Measurements from ENCODE around the gene CDH4.
"Not testable (repeated sequence)": the region's sequence is repeated elsewhere in the genome, so short reads cannot be mapped to it uniquely, and the experiment has no call there.

Gene CDH4

DNA sequence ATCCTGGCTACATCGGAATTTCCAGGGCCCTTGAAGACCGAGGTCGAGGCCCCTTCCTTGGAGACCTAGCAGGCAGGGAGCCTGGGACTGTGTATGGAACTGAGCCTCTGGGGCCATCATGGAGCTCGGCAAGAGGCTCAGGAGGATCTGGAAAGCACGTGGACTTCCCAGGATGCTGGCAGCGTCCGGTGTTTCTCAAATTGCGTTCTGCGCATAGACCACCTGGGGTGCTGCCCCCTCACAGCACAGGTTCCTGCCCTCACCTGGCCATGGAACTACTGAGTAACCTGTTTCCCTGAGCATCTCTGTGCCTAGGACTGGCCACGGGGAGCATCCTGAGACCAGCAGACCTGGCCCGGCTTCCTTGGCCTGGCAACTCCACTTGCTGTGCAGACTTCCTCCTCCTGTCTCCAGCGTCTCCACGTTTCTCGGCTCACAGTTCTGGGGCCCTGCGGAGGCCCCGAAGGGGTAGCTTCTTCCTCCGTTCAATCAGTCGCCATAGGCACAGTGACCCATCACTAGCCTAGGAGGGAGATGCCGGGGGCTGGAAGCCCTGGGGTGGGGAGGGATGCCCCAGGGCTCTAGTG, 144.3 kb downstream of the CDH4 start:
- DNase-seq: no peak

DNA sequence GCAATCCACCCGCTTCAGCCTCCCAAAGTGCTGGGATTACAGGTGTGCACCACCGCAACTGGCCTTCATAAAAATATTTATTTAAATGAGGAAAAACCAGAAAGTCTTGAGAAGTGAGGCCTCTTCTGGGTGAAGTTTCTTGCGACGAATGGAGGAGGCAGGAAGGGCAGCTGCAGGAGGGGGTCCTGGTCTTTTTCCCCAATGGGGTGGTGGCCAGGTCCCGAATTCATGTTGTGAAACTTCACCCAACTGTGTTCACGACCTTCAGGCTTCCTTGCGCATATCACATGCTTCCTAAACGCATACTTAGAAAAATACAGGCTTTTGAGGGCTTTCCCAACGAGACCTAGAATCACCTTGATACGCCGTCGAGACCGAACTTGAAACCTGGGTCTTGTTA, 145.1 kb downstream of the CDH4 start:
- DNase-seq: no peak

DNA sequence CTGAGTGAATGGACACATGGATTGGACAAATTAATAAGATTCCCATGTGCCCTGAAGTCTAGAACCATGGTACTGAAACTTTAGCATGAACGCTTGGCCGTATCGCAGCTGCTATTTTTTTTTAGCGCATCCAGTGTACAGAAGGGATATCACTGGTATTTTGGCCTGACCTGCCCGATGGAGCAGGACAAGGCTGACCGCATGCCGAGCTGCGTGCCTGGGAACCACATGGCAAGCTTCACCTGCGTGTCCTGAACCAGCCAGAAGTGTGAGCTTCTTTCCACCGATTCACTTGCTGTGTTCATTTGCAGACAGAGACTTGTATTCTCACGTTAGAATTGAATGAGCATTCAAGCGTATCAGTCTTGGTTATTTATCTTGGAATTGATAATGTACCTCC, 145.7 kb downstream of the CDH4 start:
- DNase-seq: no peak

DNA sequence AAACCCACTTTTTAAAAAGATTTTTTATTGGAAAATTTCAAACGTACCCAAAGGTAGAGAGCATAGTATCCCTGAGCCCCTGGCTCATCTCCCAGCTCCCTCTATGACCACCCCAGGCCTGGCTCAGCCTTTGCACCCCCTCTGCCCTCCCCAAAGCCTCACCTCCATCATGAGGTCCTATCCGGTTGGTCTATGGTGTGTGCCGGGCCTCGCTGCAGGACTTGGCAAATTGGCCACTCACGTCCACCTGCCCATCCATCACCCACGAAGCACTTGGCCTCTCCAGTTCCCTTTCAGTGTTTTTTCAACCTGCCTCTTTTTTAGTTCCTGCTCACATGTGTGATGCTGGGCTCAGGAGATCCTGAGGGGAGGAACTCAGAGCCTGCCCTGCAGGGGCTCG, 147.4 kb downstream of the CDH4 start:
- no peak for DNase-seq

DNA sequence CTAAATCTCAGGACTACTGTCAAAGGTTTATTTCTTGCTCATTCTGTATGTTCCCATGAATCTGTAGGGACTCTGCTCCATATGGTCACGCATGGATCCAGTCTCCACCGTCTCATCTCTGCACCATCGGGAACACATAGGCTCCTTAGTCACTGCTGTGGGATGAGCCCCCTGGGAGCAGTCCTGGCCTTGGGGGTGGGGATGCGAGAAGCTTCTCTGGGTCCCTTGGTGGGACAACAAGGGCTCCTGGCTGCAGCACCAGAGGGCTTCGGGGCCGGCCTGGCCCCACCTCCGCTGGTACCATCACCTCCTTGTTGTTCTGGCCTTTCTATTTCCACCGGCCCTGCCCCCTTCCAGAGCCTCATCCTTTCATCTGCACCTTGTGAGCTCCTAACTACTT, 148.4 kb downstream of the CDH4 start:
- no peak for DNase-seq

DNA sequence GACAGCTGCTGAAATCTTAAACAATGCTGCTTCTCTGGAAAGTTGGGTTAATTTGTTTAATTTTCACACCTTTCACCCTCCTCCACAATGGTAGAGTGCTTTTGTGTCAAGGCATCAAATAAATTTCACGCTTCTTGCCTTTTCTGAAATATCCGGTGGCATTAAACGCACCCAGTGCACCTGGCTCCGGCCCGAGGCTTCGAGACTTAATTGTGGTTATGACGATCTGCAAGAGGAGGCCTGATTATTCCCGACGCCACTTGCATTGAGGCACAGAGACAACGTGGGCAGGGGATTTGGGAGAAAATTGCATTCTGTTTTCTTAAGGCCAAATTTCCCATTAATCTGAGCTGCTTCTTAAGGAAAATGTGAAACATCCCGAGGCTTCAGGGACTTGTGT, 152.2 kb downstream of the CDH4 start:
- DNase-seq: no peak

DNA sequence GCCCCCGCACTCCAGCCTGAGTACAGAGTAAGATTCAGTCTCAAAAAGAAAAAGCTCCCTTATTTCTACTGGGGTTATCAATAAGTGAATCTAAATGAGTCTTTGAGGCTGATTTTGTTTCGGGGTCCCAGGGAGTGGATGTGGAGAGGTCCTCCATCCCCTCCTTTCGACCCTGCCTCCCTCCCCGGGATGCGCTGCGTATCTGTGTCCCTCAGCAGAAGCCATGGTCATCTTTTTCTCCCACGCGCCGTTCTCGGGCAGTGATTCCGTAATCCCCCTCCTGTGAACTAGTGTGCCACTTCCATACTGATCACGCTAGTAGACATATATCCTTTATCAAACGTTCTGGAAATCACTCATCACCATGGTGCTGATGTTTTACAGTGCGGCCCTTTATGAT, 152.9 kb downstream of the CDH4 start:
- DNase-seq: no peak

DNA sequence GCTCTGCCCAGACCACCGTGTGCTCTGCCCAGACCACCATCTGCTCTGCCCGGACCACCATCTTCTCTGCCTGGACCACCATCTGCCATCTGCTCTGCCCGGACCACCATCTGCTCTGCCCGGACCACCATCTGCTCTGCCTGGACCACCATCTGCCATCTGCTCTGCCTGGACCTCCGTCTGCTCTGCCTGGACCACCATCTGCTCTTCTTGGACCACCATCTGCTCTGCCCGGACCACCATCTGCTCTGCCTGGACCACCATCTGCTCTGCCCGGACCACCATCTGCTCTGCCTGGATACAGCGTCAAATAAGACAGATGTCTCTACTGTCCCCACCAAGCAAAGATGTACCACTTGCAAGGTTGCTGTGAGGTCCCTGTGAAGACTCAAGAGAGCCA, 154.7 kb downstream of the CDH4 start:
- DNase-seq: not testable (repeated sequence)

DNA sequence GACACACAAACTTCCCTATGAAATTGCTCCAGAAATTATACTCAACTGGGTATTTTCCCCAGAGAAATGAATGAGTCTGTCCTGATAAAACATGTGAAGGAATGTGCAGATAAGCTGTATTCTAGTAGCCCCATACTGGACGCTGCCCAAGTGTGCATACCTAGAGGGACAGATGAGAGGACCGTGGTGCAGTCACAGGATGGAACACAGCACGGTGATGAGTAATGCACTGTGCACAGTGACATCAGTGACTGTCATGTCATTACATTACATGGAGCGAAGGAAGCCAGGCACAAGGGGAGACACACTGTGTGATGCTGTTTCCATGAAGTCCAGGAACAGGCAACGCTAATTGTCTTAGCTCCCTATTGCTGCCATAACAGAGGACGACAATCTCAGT, 155.5 kb downstream of the CDH4 start:
- DNase-seq: no peak

DNA sequence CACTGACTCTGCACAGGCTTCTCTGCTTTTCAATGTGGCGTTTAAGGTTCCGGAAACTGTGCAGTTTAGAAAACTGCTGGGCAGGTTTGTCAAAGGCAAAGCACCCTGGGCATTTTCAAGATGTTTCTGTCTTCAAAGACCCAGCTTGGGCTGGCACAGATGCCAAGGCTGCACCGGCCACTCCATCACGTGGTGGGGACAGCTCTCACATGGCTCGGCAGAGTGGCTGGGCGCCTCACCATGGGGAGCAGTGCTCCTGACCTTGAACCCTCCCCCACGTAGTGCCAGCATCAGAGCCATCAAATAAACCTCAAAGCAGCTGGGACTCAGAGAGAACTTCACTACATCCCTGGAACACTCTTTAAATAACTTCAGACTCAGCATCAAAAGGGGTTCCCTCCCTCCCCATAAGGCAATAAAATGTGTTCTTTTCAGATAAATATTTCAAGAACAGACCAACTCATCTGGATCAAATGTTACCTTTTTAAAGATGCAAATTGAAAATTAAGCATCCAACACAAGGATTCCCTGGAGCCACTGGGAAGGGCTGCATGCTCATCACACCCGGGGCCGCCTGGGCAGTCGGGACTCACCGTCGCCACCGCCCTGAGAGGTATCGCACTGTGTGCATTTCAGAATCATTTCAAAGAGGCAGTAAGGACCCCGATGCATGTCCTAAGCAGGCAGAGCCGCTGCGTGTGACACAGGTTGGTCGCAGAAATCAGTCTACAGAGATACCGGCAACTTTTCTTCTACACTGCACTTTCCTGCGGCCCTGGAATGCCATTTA, 157.1 kb downstream of the CDH4 start:
- no peak for DNase-seq

DNA sequence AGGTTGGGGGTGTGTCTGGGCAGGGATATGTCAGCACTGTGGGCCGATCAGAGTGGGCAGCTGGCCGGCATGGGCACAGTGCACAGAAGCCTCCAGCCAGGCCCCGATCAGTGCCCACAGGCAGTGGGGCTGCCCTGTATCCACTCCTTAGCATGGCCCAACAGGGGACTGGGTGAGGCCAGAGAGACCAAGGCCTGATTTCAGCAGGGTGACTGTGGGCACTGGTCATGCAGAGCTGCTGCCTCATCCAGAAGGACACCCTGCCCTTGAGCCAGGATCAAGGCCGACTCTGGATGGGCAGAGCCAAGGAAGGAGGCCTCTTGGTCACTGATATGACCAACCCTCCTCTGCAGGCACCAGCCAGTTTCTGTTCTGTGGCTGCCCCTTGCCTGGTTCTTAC, 159.7 kb downstream of the CDH4 start:
- DNase-seq: no peak

DNA sequence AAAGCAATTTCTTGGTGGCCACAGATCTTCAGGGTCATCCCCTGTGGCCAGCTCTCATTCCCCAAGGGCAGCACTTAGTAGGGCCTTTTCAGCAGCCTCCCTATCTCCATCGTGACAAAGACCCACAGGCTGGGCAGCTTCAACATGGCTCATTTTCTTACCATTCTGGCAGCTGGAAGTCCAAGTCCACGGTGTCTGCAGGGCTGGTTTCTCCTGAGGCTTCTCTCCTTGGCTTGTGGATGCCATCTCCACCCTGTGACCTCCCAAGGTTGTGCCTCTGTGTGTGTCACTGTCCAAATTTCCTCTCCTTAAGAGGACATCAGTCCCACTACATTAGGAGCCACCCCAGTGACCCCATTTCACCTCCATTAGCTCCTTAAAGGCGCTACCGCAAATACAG, 161.7 kb downstream of the CDH4 start:
- no peak for DNase-seq

DNA sequence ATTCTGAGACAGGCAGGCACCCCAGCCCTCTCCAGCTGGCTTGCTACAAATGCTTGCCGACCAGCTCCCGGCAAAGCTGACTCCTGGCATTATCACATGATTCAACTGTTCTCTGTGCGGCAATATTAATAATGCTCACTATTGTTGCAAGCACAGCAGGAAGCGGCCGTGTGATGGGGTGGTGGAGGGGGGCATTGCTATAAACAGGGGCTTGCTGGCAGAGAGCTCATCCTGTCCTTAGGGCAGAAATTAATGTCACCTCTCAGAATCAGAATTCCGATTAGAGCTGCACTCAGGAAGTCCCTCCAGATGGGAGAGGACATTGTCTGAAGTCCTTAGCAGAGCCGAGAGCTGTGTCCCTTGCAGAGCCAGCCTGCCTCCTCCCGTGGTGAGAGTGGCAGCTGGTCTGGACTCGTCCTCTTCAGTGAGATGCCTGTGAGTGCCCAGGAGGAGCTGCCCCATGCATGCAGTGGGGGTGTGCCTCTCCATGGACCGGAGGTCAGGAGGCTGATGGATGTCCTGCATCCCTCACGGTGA, 162.5 kb downstream of the CDH4 start:
- DNase-seq: no peak

DNA sequence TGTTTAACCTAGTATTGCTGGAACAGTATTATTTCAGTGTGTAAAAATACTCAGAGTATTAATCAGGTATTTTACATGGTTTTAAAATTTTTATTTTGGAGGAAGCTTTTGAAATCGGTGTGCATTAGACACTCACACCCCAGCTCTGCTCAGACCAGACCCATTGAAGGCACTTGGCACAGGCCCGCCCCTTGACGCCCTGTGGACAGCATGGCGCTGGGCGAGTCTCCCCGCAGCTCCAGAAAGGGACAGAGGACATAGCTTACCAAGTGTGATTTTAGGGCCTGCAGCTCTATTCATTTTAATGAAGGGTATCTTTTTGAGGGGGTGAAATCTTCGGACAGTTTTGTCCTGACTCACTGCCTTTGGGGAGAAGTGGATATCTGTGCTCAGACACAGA, 164.5 kb downstream of the CDH4 start:
- no peak for DNase-seq

DNA sequence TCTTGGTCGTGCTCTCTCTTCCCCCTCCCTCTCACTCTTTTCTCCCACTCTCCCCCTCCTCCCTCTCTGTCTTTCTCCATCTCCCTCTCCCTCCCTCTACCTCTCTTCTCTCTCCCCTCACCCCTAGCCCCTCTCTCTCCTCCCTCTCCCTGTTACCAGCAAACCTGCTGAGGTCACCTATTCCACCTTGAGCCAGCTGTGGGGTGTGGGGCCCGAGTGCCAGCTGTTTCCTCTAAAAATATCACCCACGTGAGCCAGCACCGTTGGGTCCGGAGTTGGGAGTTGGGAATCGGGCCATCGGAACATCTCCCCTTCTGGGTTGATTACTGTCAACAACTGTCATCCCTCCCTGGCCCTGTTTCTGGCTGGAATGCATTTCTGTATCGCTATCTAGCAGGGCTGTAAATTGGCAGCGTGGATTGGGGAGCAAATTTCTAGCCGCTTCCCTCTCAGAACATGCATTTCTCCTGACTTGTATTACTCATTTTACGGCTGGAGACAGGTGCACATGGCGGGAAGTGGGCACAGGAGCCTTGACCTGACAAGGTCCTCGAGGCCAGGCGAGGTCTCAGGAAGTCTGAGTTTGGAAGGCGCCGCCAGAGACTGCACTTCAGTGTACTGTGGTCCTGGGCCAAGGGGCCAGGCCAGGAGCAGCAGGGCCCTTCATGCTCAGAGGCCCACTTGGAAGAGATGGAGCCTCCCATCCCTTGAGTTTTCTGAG, 165.3 kb downstream of the CDH4 start:
- no peak for DNase-seq

DNA sequence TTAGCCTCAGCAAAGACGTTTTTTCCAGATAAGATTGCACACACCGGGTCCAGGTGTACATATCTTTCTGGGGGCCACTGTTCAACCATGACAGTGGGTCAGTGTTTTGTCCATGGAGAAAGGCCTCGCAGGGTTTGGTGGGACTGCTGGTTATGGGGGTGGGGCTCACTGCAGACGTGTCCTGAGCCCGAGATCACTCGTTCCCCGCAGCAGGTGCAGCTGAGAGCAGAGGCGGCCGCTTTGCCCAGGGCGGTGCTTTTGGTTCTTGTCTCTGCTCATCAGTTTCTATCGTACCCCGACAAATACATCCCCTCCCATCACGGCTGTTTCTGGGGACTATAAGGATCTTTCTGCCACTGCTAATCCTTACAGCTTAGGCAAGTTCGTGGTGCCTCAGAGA, 166.9 kb downstream of the CDH4 start:
- no peak for DNase-seq

DNA sequence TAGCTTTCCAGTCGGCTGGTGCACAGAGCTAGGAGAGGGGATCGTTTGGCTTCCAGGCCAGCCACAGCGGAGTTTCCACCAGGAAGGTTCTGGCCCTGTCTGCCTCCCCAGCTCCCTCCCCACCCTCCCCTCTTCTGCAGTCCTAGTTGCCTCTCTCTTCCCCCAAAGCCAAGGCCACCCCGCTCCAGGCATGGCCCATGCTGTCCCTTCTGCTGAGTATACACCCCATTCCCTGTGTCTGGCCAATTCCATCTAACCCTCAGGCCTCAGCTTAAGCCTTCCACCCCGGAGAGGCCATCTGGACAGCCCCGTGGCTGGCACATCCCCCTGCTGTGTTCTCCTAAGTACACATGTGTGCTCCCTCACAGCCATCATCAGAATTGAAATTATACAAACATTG, 167.4 kb downstream of the CDH4 start:
- no peak for DNase-seq

DNA sequence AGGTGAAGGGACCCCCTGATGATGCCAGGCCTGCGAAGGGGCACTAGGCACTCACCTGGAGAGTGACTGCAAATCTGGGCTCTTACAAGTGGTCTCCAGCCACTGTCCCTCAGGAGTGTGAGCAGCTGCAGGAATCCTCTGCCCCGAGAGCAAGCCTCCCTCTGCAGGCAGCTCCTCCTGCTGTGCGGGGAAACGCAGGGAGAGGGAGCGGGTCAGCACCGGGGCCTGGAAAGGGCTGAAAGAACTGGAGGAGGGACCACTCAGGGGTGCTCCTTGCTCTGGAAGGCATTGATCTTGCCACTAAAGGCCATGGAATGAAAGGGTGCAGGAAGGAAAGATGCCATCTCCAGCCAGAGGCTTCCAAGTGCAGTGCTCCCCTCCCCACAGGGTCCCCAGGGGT, 168.0 kb downstream of the CDH4 start:
- no peak for DNase-seq

DNA sequence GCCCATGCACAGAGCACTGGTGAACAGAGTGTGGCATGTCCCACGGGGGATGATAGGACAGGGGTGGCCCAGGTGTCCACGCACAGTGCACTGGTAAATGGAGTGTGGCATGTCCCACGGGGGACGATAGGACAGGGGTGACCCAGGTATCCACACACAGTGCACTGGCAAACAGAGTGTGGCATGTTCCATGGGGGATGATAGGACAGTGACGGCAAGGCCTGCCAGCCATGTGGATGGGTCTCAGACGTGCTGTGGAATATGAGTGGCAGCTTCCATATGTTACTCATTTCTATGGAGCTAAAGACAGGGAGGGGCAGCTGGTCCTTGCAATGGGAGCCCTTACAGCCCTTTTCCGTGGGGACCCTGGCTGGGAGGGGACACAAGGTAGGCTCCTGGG, 168.7 kb downstream of the CDH4 start:
- no peak for DNase-seq

DNA sequence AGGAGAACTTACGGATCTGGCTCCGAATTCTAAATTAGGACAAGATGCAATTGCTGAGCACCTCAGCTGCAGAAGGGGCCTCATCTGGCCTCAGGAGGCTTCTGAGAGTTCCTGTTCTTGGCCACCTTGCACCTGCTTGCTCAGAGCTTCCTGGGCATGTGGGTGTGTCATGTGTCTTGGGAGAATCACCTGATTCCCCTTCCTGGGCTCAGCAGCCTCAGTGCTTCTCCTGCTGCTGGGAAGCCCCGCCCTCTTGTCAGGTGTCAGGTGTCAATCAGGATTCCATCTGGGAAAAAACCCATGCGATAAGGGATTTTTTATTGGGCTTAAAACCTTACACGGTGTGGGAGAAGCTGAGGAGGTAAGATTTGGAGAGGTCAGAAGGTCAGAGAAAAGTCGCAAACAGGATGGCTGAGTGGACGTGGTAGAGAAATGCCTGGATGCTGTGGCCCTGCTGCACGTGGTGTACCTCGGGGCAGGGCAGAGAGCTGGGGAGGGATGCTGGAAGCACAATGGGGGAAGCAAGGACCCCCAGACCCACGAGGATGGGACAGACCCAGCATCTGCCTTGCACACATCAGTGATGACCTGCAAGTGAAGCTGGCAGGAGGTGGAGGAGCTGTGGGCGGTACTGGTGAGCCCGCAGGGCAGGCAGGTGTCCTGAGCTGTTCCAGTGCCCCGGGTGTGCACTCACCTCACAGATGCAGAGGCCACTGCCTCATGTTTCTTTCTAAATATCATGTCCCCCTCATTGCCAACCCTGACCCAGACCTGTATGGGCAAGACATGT, 170.8 kb downstream of the CDH4 start:
- no peak for DNase-seq

DNA sequence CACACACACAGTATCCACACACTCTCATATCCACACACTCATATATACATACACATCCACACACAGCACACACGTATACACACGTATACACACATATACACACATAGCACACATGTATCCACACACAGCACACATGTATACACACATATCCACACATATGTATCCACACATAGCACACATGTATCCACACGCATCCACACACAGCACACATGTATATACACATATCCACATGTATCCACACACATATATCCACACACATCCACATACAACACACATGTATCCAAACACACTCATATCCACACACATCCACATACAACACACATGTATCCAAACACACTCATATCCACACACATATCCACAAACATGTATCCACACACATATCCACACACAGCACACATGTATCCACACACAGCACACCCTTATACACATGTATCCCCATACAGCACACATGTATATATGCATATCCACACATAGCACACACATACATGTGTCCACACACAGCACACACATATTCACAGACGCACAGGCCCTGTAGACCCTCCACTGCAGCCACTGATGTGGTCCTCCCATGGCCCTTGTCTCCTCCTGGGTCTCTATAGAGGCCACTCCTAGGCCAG, 172.1 kb downstream of the CDH4 start:
- DNase-seq: no peak

DNA sequence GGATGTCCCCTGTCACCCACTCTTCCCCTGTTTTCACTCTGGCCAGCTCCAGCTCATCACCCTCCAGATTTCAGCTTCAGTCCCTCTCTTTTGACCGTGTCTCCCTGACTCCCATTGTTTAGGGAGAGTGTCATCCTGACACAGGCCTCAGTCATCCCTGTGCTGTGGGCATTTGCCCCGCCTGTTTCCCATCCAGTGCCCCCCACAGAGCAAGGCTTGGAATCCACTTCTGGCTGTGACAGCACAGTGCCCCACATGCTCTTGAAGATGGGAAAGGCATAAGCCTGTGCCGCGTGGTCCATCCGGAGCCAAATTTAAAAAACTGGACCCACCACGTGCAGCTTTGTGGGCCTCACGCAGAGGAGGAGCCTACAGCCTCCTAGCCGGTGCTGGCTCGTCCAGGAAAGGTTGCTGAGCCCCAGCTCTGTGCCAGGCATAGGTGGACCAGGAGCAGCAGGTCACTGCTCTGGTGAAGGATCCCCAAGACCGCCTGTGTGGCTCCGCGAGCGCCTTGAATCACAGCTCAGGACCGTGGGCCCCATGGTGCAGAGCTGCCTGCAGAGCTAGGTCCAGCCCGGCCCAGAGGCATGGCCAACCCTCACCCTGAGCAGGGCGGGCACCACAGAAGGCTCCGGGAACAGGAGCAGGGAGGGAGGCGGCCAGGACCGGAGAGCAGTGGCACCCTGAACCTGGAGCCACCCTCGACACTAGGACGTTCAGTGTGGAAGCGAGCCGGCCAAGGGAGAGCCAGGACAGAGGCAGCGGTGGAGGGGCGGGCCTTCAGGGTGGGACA, 172.8 kb downstream of the CDH4 start:
- DNase-seq: no peak
